ENCODE results near the gene NTHL1. TPM values are rescaled to one million over a fixed set of nuclear protein-coding genes. Genes with fewer than 3 reads are reported as not detected.

Gene NTHL1
- total and polyA plus RNA-seq, 2 experiments from 2014 or later: 84.6 to 87.9 TPM

DNA sequence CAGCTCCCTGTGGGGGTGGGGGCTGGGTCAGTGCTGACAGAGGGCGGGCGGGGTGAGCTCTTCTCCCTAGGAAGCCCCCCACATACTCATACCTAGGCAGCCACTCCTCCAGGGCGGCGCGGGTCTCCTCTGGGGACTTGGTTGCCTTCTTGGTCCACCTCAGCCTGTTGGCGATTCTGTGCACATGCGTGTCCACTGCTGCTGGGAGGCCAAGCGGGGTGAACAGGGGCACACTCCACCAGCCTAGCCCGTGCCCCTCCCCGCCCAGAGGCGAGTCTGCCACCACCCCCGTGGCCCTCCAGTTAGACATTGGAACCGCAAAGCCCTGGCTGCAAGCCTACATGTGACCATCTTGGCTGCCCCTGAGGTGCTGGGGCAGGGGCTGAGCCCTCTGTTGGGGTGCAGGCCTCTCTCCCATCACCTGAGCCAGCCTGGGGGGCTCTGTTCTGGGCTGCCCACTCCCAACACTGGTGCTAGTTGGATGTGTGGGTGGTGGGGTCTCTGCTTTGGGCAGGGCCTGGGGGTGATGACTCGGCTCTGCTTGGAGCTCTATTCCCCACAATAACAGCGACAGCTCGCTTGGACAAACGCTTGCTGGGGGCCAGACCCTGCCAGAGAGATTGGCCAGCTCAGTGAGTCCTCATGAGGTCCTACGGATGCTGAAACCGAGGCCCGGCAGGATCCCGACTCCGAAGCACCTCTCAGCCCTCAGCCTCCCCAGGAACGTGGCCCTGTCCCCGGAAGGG is 7.4 kb downstream of the NTHL1 start (continued):
- TF ChIP-seq, protein P1, sequence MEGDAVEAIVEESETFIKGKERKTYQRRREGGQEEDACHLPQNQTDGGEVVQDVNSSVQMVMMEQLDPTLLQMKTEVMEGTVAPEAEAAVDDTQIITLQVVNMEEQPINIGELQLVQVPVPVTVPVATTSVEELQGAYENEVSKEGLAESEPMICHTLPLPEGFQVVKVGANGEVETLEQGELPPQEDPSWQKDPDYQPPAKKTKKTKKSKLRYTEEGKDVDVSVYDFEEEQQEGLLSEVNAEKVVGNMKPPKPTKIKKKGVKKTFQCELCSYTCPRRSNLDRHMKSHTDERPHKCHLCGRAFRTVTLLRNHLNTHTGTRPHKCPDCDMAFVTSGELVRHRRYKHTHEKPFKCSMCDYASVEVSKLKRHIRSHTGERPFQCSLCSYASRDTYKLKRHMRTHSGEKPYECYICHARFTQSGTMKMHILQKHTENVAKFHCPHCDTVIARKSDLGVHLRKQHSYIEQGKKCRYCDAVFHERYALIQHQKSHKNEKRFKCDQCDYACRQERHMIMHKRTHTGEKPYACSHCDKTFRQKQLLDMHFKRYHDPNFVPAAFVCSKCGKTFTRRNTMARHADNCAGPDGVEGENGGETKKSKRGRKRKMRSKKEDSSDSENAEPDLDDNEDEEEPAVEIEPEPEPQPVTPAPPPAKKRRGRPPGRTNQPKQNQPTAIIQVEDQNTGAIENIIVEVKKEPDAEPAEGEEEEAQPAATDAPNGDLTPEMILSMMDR (conservative IDR thresholded peaks at IDR 0.05; ENCODE audit: low read depth in 2 of 2): no peak
- TF ChIP-seq, protein P2, sequence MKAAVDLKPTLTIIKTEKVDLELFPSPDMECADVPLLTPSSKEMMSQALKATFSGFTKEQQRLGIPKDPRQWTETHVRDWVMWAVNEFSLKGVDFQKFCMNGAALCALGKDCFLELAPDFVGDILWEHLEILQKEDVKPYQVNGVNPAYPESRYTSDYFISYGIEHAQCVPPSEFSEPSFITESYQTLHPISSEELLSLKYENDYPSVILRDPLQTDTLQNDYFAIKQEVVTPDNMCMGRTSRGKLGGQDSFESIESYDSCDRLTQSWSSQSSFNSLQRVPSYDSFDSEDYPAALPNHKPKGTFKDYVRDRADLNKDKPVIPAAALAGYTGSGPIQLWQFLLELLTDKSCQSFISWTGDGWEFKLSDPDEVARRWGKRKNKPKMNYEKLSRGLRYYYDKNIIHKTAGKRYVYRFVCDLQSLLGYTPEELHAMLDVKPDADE (IDR thresholded peaks at IDR 0.05): no peak
- no peak for TF ChIP-seq EZH2 (IDR thresholded peaks at IDR 0.05; ENCODE audit: low read depth, unreplicated experiment)

DNA sequence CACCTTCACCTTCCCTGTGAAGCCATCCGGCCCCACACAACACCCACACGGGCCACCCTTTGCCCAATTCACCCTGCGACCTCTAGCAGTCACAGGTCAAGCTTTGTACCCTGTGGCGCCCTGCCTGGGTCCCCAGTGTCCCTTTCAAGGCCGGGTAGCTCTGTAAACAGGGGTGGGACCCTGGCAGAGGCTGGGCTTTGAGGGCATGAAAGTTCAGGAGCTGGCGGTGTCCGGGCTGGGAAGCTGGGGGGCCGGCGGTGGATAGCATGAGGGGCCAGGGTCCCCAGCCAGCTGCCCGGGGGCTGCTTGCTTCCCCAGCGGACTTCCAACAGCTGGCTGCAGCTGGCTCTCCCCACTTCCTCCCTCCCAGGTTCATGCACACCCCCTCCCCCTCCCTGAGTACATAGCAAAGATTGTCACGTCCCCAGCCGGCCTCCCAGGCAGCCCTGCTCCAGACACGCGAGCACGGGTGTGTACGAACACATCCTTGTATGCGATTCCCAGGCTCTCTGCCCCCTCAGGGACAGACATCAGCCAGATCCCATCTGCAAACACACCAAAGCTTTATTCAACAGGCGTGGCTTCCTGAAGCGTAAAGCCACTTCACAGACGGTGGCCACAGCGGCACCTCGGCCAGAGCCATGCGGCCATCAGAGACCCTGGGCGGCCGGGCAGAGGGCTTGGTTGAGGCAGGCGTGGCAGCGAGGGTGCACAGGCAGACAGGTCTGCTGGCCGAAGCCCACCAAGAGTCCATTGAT is 8.2 kb downstream of the NTHL1 start:
- no peaks in the 10 kb centered on the region for H3K4me1 ChIP-seq (ENCODE audit: insufficient read depth)
- Mint-ChIP-seq H3K36me3 (ENCODE audit: low read depth) (no peaks in the 10 kb centered on the region), H3K4me3 (no peak overlapping the region), H3K4me1 (peaks cover 8% of the 10 kb centered on the region), H3K9me3 (no peaks in the 10 kb centered on the region), H3K27ac (peak overlapping the region; percentile 83; the same call in 1 of the 2 replicates), H3K27me3 (ENCODE audit: insufficient read depth, low read depth, poor library complexity) (peaks cover 10% of the 10 kb centered on the region)
- no peaks in the 10 kb centered on the region for H3K27me3 ChIP-seq (ENCODE audit: insufficient read depth)
- H2AFZ ChIP-seq: no peak overlapping the region
- H3F3A ChIP-seq (replicated peaks; ENCODE audit: low read depth): no peaks in the 10 kb centered on the region
- H3K9me2 ChIP-seq (ENCODE audit: insufficient read depth): no peaks in the 10 kb centered on the region
- DNase-seq (ENCODE audit: low spot score): no peak
- no peak overlapping the region for H3K4me3 ChIP-seq
- H3K27ac ChIP-seq (ENCODE audit: low read depth): no peak overlapping the region
- peaks cover 3% of the 10 kb centered on the region; the same call in 1 of the 2 replicates for H4K20me1 ChIP-seq (replicated peaks; ENCODE audit: insufficient read depth)
- no peaks in the 10 kb centered on the region for H3K79me2 ChIP-seq (replicated peaks; ENCODE audit: insufficient read depth)
- H3K4me2 ChIP-seq: no peak overlapping the region
- ATAC-seq: no peak
- no peaks in the 10 kb centered on the region for H3K36me3 ChIP-seq (ENCODE audit: insufficient read depth)
- TF ChIP-seq NANOG (IDR thresholded peaks at IDR 0.05; ENCODE audit: borderline replicate concordance) (no peak), POLR2AphosphoS5 (IDR thresholded peaks at IDR 0.05; ENCODE audit: low read depth) (peak; percentile 28; the same call in 1 of the 2 replicates)
- TF ChIP-seq, protein P3, sequence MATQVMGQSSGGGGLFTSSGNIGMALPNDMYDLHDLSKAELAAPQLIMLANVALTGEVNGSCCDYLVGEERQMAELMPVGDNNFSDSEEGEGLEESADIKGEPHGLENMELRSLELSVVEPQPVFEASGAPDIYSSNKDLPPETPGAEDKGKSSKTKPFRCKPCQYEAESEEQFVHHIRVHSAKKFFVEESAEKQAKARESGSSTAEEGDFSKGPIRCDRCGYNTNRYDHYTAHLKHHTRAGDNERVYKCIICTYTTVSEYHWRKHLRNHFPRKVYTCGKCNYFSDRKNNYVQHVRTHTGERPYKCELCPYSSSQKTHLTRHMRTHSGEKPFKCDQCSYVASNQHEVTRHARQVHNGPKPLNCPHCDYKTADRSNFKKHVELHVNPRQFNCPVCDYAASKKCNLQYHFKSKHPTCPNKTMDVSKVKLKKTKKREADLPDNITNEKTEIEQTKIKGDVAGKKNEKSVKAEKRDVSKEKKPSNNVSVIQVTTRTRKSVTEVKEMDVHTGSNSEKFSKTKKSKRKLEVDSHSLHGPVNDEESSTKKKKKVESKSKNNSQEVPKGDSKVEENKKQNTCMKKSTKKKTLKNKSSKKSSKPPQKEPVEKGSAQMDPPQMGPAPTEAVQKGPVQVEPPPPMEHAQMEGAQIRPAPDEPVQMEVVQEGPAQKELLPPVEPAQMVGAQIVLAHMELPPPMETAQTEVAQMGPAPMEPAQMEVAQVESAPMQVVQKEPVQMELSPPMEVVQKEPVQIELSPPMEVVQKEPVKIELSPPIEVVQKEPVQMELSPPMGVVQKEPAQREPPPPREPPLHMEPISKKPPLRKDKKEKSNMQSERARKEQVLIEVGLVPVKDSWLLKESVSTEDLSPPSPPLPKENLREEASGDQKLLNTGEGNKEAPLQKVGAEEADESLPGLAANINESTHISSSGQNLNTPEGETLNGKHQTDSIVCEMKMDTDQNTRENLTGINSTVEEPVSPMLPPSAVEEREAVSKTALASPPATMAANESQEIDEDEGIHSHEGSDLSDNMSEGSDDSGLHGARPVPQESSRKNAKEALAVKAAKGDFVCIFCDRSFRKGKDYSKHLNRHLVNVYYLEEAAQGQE (IDR thresholded peaks at IDR 0.05; ENCODE audit: unreplicated experiment): no peak

Data from GM23338 (cell line).